Subcutaneous abdominal adipose tissue (tissue), 5 donors: Measurements from ENCODE around the gene CAPN5.

ENCODE experiments used
- H3K27ac ChIP-seq: one replicate; pipeline ENCODE4 v1.7.0; 2013; ENCODE audit warnings: low read depth, mild to moderate bottlenecking, inconsistent platforms, low read length, moderate library complexity
- H3K27me3 ChIP-seq, 5 donors: one replicate each; pipeline ENCODE4 v1.7.0; 2013; ENCODE audit warnings: low read length in 5 of 5, inconsistent platforms in 1 of 5; ENCODE audit not compliant: control insufficient read depth in 5 of 5, insufficient read depth in 4 of 5
- H3K36me3 ChIP-seq, 5 donors: one replicate each; pipeline ENCODE4 v1.7.0; 2013; ENCODE audit warnings: low read length in 5 of 5; ENCODE audit not compliant: control insufficient read depth in 5 of 5, insufficient read depth in 5 of 5
- H3K4me1 ChIP-seq, 5 donors: one replicate each; pipeline ENCODE4 v1.7.0; 2013; ENCODE audit warnings: low read length in 5 of 5, mild to moderate bottlenecking in 3 of 5, moderate library complexity in 1 of 5; ENCODE audit not compliant: control insufficient read depth in 5 of 5, insufficient read depth in 5 of 5
- H3K4me3 ChIP-seq, 5 donors: one replicate each; pipeline ENCODE4 v1.7.0; 2013; ENCODE audit warnings: low read length in 5 of 5, low read depth in 1 of 5
- H3K9ac ChIP-seq, 5 donors: one replicate each; pipeline ENCODE4 v1.7.0; 2013; ENCODE audit warnings: low read length in 5 of 5, mild to moderate bottlenecking in 4 of 5, moderate library complexity in 3 of 5
- H3K9me3 ChIP-seq, 5 donors: one replicate each; pipeline ENCODE4 v1.7.0; 2013; ENCODE audit warnings: low read length in 5 of 5; ENCODE audit not compliant: control insufficient read depth in 5 of 5
- donor health status: healthy.
- donor health status: healthy.
- donor health status: healthy.
- donor health status: healthy.
- donor health status: healthy.

The CAPN5 gene

GRCh38 chr11:77159219-77159936 is 92.6 kb downstream of the CAPN5 start:
- H3K4me3 ChIP-seq: no peak overlapping the region

GRCh38 chr11:77159937-77160495 is 93.2 kb downstream of the CAPN5 start:
- H3K36me3 ChIP-seq: no peaks in the 10 kb centered on the region

More at GRCh38 chr11:77159219-77159936, 92.6 kb downstream of the CAPN5 start:
- no peak overlapping the region for H3K27ac ChIP-seq
- no peaks in the 10 kb centered on the region for H3K9me3 ChIP-seq
- no peaks in the 10 kb centered on the region for H3K27me3 ChIP-seq
- no peak overlapping the region for H3K9ac ChIP-seq
- H3K4me1 ChIP-seq: peaks cover 0 to 10% (median 4%) of the 10 kb centered on the region in 5 donors
- H3K36me3 ChIP-seq: no peaks in the 10 kb centered on the region

DNA sequence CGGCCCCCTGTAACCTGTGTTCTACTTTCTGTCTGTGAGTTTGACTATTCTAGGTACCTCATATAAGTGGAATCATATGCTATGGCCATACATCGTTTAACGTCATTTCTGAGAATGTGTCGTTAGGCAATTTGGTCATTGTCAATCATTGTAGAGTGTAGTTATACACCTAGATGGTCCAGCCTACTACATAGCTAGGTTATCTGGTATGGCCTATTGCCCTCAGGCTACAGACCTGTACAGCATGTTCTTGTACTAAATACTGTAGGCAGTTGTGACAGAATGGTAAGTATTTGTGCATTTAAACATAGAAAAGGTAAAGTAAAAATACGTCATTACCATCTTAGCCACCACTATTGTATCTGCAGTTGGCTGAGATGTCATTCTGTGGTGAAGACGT is 96.5 kb downstream of the CAPN5 start:
- Histone ChIP-seq H3K4me3 (no peak overlapping the region), H3K36me3 (no peaks in the 10 kb centered on the region), H3K27ac (no peak overlapping the region), H3K9ac (no peak overlapping the region), H3K4me1 (peaks cover 0 to 9% (median 0%) of the 10 kb centered on the region in 5 donors), H3K9me3 (no peaks in the 10 kb centered on the region), H3K27me3 (no peaks in the 10 kb centered on the region)

More at GRCh38 chr11:77159937-77160495, 93.2 kb downstream of the CAPN5 start:
- Histone ChIP-seq H3K9me3 (no peaks in the 10 kb centered on the region), H3K4me3 (no peak overlapping the region), H3K4me1 (peaks cover 0 to 4% (median 0%) of the 10 kb centered on the region in 5 donors), H3K9ac (no peak overlapping the region), H3K27me3 (no peaks in the 10 kb centered on the region), H3K27ac (no peak overlapping the region)

GRCh38 chr11:77165066-77165465 is 98.3 kb downstream of the CAPN5 start:
- H3K4me1 ChIP-seq: peaks cover 0 to 9% (median 0%) of the 10 kb centered on the region in 5 donors
- no peaks in the 10 kb centered on the region for H3K9me3 ChIP-seq
- no peaks in the 10 kb centered on the region for H3K27me3 ChIP-seq
- H3K36me3 ChIP-seq: no peaks in the 10 kb centered on the region
- no peak overlapping the region for H3K27ac ChIP-seq
- H3K4me3 ChIP-seq: no peak overlapping the region
- H3K9ac ChIP-seq: no peak overlapping the region

- no peaks in the 10 kb centered on the region for H3K9me3 ChIP-seq
- no peak overlapping the region for H3K9ac ChIP-seq
- H3K36me3 ChIP-seq: no peaks in the 10 kb centered on the region
These were observed 99.2 kb downstream of the CAPN5 start for GRCh38 chr11:77166021-77166420.

GRCh38 chr11:77167111-77167626 is 100.4 kb downstream of the CAPN5 start:
- Histone ChIP-seq H3K9me3 (no peaks in the 10 kb centered on the region), H3K27ac (no peak overlapping the region), H3K4me1 (peaks cover 0 to 15% (median 10%) of the 10 kb centered on the region in 5 donors), H3K27me3 (no peaks in the 10 kb centered on the region), H3K36me3 (no peaks in the 10 kb centered on the region), H3K4me3 (no peak overlapping the region), H3K9ac (no peak overlapping the region)

More at GRCh38 chr11:77166021-77166420, 99.2 kb downstream of the CAPN5 start:
- Histone ChIP-seq H3K27me3 (no peaks in the 10 kb centered on the region), H3K4me3 (no peak overlapping the region), H3K4me1 (peaks cover 0 to 9% (median 0%) of the 10 kb centered on the region in 5 donors), H3K27ac (no peak overlapping the region)

GRCh38 chr11:77167791-77168190 is 101.0 kb downstream of the CAPN5 start:
- Histone ChIP-seq H3K4me1 (peaks cover 0 to 22% (median 14%) of the 10 kb centered on the region in 5 donors), H3K27ac (no peak overlapping the region), H3K4me3 (no peak overlapping the region), H3K36me3 (no peaks in the 10 kb centered on the region), H3K9ac (no peak overlapping the region), H3K27me3 (no peaks in the 10 kb centered on the region), H3K9me3 (no peaks in the 10 kb centered on the region)

DNA sequence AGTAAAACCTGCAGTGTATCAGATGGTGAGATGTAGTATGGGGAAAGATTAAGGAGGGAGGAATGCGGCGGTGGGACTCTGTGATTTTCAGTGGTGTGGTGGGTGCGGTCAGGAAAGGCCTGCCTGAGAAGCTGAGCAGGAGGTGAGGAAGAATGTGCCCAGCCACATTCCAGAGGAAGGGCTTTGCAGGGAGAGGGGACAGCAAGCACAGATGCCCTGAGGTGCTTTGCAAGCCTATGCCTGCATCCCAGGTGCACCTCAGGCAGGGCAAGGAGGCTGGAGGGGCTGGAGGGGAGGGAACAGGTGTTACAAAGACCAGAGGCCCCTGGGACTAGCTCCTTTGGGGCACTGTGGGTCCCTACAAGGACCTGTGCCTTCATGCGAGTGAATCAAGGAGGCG is 103.3 kb downstream of the CAPN5 start:
- Histone ChIP-seq H3K9me3 (no peaks in the 10 kb centered on the region), H3K4me3 (no peak overlapping the region), H3K27ac (no peak overlapping the region), H3K27me3 (no peaks in the 10 kb centered on the region), H3K36me3 (no peaks in the 10 kb centered on the region), H3K4me1 (peaks cover 0 to 44% (median 33%) of the 10 kb centered on the region in 5 donors), H3K9ac (no peak overlapping the region)

- Histone ChIP-seq H3K27ac (no peak overlapping the region), H3K4me3 (no peak overlapping the region), H3K9me3 (no peaks in the 10 kb centered on the region), H3K9ac (no peak overlapping the region), H3K27me3 (no peaks in the 10 kb centered on the region), H3K36me3 (no peaks in the 10 kb centered on the region), H3K4me1 (peaks cover 0 to 55% (median 44%) of the 10 kb centered on the region in 5 donors)
These were observed 104.5 kb downstream of the CAPN5 start for GRCh38 chr11:77171254-77171653.
